ENCODE data around the gene DLEC1.
"Not testable (repeated sequence)": the region's sequence is repeated elsewhere in the genome, so short reads cannot be mapped to it uniquely, and the experiment has no call there.

The DLEC1 gene

GRCh38 chr3:38085311-38085942, 46.4 kb downstream of the DLEC1 start:
- Histone ChIP-seq H3K36me3 (replicated peaks in 1 of 2; ENCODE audit: control insufficient read depth in 2 of 2, insufficient read depth in 2 of 2, low read length in 2 of 2) (no peaks in the 10 kb centered on the region), H3K4me2 (ENCODE audit: insufficient read depth, low read length, poor library complexity, severe bottlenecking) (no peak overlapping the region), H3K27me3 (ENCODE audit: control insufficient read depth in 3 of 3, insufficient read depth in 3 of 3, low read depth in 1 of 3, low read length in 3 of 3) (peaks cover 0 to 3% (median 0%) of the 10 kb centered on the region in 3 experiments), H2AFZ (ENCODE audit: low read length) (no peak overlapping the region), H4K8ac (ENCODE audit: low read depth, low read length) (no peak overlapping the region), H3K9me3 (replicated peaks in 1 of 2; ENCODE audit: control insufficient read depth in 2 of 2, insufficient read depth in 1 of 2, low read depth in 1 of 2, low read length in 2 of 2) (peaks cover 5 to 6% of the 10 kb centered on the region in 2 donors), H2BK12ac (ENCODE audit: low read length) (no peak overlapping the region), H3K23ac (ENCODE audit: low read depth, low read length, poor library complexity) (no peak overlapping the region), H3K14ac (ENCODE audit: low read length) (no peak overlapping the region), H3K4me1 (ENCODE audit: control insufficient read depth in 2 of 2, insufficient read depth in 1 of 2, low read depth in 1 of 2, low read length in 2 of 2) (no peaks in the 10 kb centered on the region), H2AK5ac (ENCODE audit: low read depth, low read length) (no peak overlapping the region), H3K18ac (ENCODE audit: low read length) (no peak overlapping the region), H3K9ac (ENCODE audit: low read depth, low read length, poor library complexity) (no peak overlapping the region), H2BK120ac (ENCODE audit: low read depth, low read length) (no peak overlapping the region), H4K91ac (ENCODE audit: low read depth, low read length, poor library complexity) (no peak overlapping the region), H2BK5ac (ENCODE audit: low read length) (no peak overlapping the region), H3K4ac (ENCODE audit: low read length) (no peak overlapping the region), H3K27ac (replicated peaks; ENCODE audit: low read length) (no peak overlapping the region), H3K79me1 (ENCODE audit: low read depth, low read length) (no peaks in the 10 kb centered on the region), H3K4me3 (ENCODE audit: low read length in 2 of 2) (no peak overlapping the region), H2BK15ac (ENCODE audit: low read length) (no peak overlapping the region)
- DNase-seq (ENCODE audit: low spot score): no peak
- WGBS, 2 donors (ENCODE audit: extremely low coverage in 2 of 2, insufficient read length in 2 of 2, insufficient replicate concordance in 1 of 2): no CpG with 5 or more reads among the region's 11 CpGs

- H3K9ac ChIP-seq (ENCODE audit: low read depth, low read length, poor library complexity): no peak overlapping the region
Observed at GRCh38 chr3:38085943-38086324, 46.9 kb downstream of the DLEC1 start.

GRCh38 chr3:38086496-38086895, 47.5 kb downstream of the DLEC1 start:
- Histone ChIP-seq H4K91ac (ENCODE audit: low read depth, low read length, poor library complexity) (no peak overlapping the region), H3K36me3 (replicated peaks in 1 of 2; ENCODE audit: control insufficient read depth in 2 of 2, insufficient read depth in 2 of 2, low read length in 2 of 2) (no peaks in the 10 kb centered on the region), H3K27ac (replicated peaks; ENCODE audit: low read length) (no peak overlapping the region), H2AK5ac (ENCODE audit: low read depth, low read length) (no peak overlapping the region), H3K9ac (ENCODE audit: low read depth, low read length, poor library complexity) (no peak overlapping the region), H3K14ac (ENCODE audit: low read length) (no peak overlapping the region), H4K8ac (ENCODE audit: low read depth, low read length) (no peak overlapping the region), H2BK120ac (ENCODE audit: low read depth, low read length) (no peak overlapping the region), H3K4me3 (ENCODE audit: low read length in 2 of 2) (no peak overlapping the region), H2AFZ (ENCODE audit: low read length) (no peak overlapping the region), H3K23ac (ENCODE audit: low read depth, low read length, poor library complexity) (no peak overlapping the region), H3K4ac (ENCODE audit: low read length) (no peak overlapping the region), H2BK12ac (ENCODE audit: low read length) (no peak overlapping the region), H3K4me2 (ENCODE audit: insufficient read depth, low read length, poor library complexity, severe bottlenecking) (no peak overlapping the region), H2BK15ac (ENCODE audit: low read length) (no peak overlapping the region), H3K4me1 (ENCODE audit: control insufficient read depth in 2 of 2, insufficient read depth in 1 of 2, low read depth in 1 of 2, low read length in 2 of 2) (no peaks in the 10 kb centered on the region), H3K9me3 (replicated peaks in 1 of 2; ENCODE audit: control insufficient read depth in 2 of 2, insufficient read depth in 1 of 2, low read depth in 1 of 2, low read length in 2 of 2) (peaks cover 5 to 6% of the 10 kb centered on the region in 2 donors), H3K27me3 (ENCODE audit: control insufficient read depth in 3 of 3, insufficient read depth in 3 of 3, low read depth in 1 of 3, low read length in 3 of 3) (peaks cover 0 to 7% (median 0%) of the 10 kb centered on the region in 3 experiments), H3K18ac (ENCODE audit: low read length) (no peak overlapping the region), H2BK5ac (ENCODE audit: low read length) (no peak overlapping the region), H3K79me1 (ENCODE audit: low read depth, low read length) (no peaks in the 10 kb centered on the region)
- no peak for DNase-seq (ENCODE audit: low spot score)
- no CpG with 5 or more reads among the region's 3 CpGs for WGBS, 2 donors (ENCODE audit: extremely low coverage in 2 of 2, insufficient read length in 2 of 2, insufficient replicate concordance in 1 of 2)

More at GRCh38 chr3:38085943-38086324, 46.9 kb downstream of the DLEC1 start:
- H3K4ac ChIP-seq (ENCODE audit: low read length): no peak overlapping the region
- H3K9me3 ChIP-seq (replicated peaks in 1 of 2; ENCODE audit: control insufficient read depth in 2 of 2, insufficient read depth in 1 of 2, low read depth in 1 of 2, low read length in 2 of 2): peaks cover 5 to 6% of the 10 kb centered on the region in 2 donors
- peaks cover 0 to 7% (median 0%) of the 10 kb centered on the region in 3 experiments for H3K27me3 ChIP-seq (ENCODE audit: control insufficient read depth in 3 of 3, insufficient read depth in 3 of 3, low read depth in 1 of 3, low read length in 3 of 3)
- no peaks in the 10 kb centered on the region for H3K36me3 ChIP-seq (replicated peaks in 1 of 2; ENCODE audit: control insufficient read depth in 2 of 2, insufficient read depth in 2 of 2, low read length in 2 of 2)
- H2BK120ac ChIP-seq (ENCODE audit: low read depth, low read length): no peak overlapping the region
- H4K8ac ChIP-seq (ENCODE audit: low read depth, low read length): no peak overlapping the region
- H2BK5ac ChIP-seq (ENCODE audit: low read length): no peak overlapping the region
- H3K4me2 ChIP-seq (ENCODE audit: insufficient read depth, low read length, poor library complexity, severe bottlenecking): no peak overlapping the region
- no peak overlapping the region for H4K91ac ChIP-seq (ENCODE audit: low read depth, low read length, poor library complexity)
- no peak overlapping the region for H3K14ac ChIP-seq (ENCODE audit: low read length)
- no peaks in the 10 kb centered on the region for H3K4me1 ChIP-seq (ENCODE audit: control insufficient read depth in 2 of 2, insufficient read depth in 1 of 2, low read depth in 1 of 2, low read length in 2 of 2)
- H3K18ac ChIP-seq (ENCODE audit: low read length): peak overlapping the region; percentile 55
- no peak overlapping the region for H3K4me3 ChIP-seq (ENCODE audit: low read length in 2 of 2)
- H2BK15ac ChIP-seq (ENCODE audit: low read length): no peak overlapping the region
- H2AFZ ChIP-seq (ENCODE audit: low read length): no peak overlapping the region
- no peak overlapping the region for H2BK12ac ChIP-seq (ENCODE audit: low read length)
- no peak overlapping the region for H3K23ac ChIP-seq (ENCODE audit: low read depth, low read length, poor library complexity)
- WGBS, 2 donors (ENCODE audit: extremely low coverage in 2 of 2, insufficient read length in 2 of 2, insufficient replicate concordance in 1 of 2): no CpG with 5 or more reads among the region's 1 CpG
- H3K79me1 ChIP-seq (ENCODE audit: low read depth, low read length): no peaks in the 10 kb centered on the region
- H3K27ac ChIP-seq (replicated peaks; ENCODE audit: low read length): no peak overlapping the region
- no peak for DNase-seq (ENCODE audit: low spot score)
- no peak overlapping the region for H2AK5ac ChIP-seq (ENCODE audit: low read depth, low read length)

GRCh38 chr3:38087278-38087677, 48.3 kb downstream of the DLEC1 start:
- not testable (repeated sequence) for H4K91ac ChIP-seq (ENCODE audit: low read depth, low read length, poor library complexity); H4K8ac ChIP-seq (ENCODE audit: low read depth, low read length); H3K4me2 ChIP-seq (ENCODE audit: insufficient read depth, low read length, poor library complexity, severe bottlenecking); DNase-seq (ENCODE audit: low spot score); H3K36me3 ChIP-seq (replicated peaks in 1 of 2; ENCODE audit: control insufficient read depth in 2 of 2, insufficient read depth in 2 of 2, low read length in 2 of 2); H3K79me1 ChIP-seq (ENCODE audit: low read depth, low read length); H3K27me3 ChIP-seq (ENCODE audit: control insufficient read depth in 3 of 3, insufficient read depth in 3 of 3, low read depth in 1 of 3, low read length in 3 of 3); H2AK5ac ChIP-seq (ENCODE audit: low read depth, low read length); H3K27ac ChIP-seq (replicated peaks; ENCODE audit: low read length); H3K9ac ChIP-seq (ENCODE audit: low read depth, low read length, poor library complexity); H3K14ac ChIP-seq (ENCODE audit: low read length); H3K4ac ChIP-seq (ENCODE audit: low read length); H2AFZ ChIP-seq (ENCODE audit: low read length); H2BK15ac ChIP-seq (ENCODE audit: low read length); H3K4me1 ChIP-seq (ENCODE audit: control insufficient read depth in 2 of 2, insufficient read depth in 1 of 2, low read depth in 1 of 2, low read length in 2 of 2); H2BK120ac ChIP-seq (ENCODE audit: low read depth, low read length); H2BK5ac ChIP-seq (ENCODE audit: low read length); H3K23ac ChIP-seq (ENCODE audit: low read depth, low read length, poor library complexity); H3K4me3 ChIP-seq (ENCODE audit: low read length in 2 of 2); H2BK12ac ChIP-seq (ENCODE audit: low read length); H3K9me3 ChIP-seq (replicated peaks in 1 of 2; ENCODE audit: control insufficient read depth in 2 of 2, insufficient read depth in 1 of 2, low read depth in 1 of 2, low read length in 2 of 2); H3K18ac ChIP-seq (ENCODE audit: low read length)

Measured in neuronal stem cell (in vitro differentiated cells).